ENCODE measurements around the gene EXOC3. TPM values are rescaled to one million over a fixed set of nuclear protein-coding genes. Genes with fewer than 3 reads are reported as not detected.

Gene EXOC3
- total RNA-seq, 1 donor from 2014 or later: 19.2 TPM

DNA sequence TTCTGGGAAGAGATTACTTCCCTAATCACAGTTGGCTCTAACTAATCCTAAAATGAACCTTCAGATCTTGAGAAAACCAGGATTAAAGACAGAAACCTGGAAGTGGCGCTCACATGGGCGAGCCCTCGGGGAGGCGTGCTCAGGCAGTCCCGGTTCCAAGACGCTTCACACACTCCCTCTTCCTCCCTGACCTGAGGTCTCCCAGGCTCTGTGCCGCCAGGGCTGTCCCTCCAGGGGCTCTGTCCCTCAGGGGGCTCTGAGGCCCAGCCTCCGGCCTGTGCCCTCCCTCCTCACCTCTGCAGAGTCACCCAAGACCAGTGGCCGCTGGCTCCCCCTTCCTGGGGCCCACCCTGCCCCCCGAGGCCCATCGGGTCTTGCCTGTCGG, 71.1 kb downstream of the EXOC3 start:
- Mint-ChIP-seq H3K27ac (no peak overlapping the region), H3K4me3 (no peak overlapping the region), H3K27me3 (ENCODE audit: insufficient read depth, low read depth) (peaks cover 26% of the 10 kb centered on the region), H3K4me1 (peaks cover 15% of the 10 kb centered on the region), H3K9me3 (no peaks in the 10 kb centered on the region), H3K36me3 (no peaks in the 10 kb centered on the region)
- H3K27me3 ChIP-seq: peaks cover 65% of the 10 kb centered on the region
- H3K9me3 ChIP-seq (ENCODE audit: low read depth): no peaks in the 10 kb centered on the region
- H3K79me2 ChIP-seq (ENCODE audit: low read depth): no peaks in the 10 kb centered on the region
- no peak overlapping the region for H3K27ac ChIP-seq
- TF ChIP-seq, protein P1, sequence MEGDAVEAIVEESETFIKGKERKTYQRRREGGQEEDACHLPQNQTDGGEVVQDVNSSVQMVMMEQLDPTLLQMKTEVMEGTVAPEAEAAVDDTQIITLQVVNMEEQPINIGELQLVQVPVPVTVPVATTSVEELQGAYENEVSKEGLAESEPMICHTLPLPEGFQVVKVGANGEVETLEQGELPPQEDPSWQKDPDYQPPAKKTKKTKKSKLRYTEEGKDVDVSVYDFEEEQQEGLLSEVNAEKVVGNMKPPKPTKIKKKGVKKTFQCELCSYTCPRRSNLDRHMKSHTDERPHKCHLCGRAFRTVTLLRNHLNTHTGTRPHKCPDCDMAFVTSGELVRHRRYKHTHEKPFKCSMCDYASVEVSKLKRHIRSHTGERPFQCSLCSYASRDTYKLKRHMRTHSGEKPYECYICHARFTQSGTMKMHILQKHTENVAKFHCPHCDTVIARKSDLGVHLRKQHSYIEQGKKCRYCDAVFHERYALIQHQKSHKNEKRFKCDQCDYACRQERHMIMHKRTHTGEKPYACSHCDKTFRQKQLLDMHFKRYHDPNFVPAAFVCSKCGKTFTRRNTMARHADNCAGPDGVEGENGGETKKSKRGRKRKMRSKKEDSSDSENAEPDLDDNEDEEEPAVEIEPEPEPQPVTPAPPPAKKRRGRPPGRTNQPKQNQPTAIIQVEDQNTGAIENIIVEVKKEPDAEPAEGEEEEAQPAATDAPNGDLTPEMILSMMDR (IDR thresholded peaks at IDR 0.05): no peak
- TF ChIP-seq EZH2phosphoT487 (IDR thresholded peaks at IDR 0.05) (no peak), EZH2 (IDR thresholded peaks at IDR 0.05) (no peak)
- H3K4me3 ChIP-seq: no peak overlapping the region
- no peak overlapping the region for H2AFZ ChIP-seq (replicated peaks)
- no peak overlapping the region for H3K4me2 ChIP-seq
- peaks cover 11% of the 10 kb centered on the region for H3K4me1 ChIP-seq
- no peak overlapping the region for H3K9ac ChIP-seq
- H3F3A ChIP-seq (ENCODE audit: low read depth): peaks cover 5% of the 10 kb centered on the region
- H4K20me1 ChIP-seq (ENCODE audit: low read depth): no peaks in the 10 kb centered on the region
- no peaks in the 10 kb centered on the region for H3K36me3 ChIP-seq
- DNase-seq (ENCODE audit: low spot score): no peak

DNA sequence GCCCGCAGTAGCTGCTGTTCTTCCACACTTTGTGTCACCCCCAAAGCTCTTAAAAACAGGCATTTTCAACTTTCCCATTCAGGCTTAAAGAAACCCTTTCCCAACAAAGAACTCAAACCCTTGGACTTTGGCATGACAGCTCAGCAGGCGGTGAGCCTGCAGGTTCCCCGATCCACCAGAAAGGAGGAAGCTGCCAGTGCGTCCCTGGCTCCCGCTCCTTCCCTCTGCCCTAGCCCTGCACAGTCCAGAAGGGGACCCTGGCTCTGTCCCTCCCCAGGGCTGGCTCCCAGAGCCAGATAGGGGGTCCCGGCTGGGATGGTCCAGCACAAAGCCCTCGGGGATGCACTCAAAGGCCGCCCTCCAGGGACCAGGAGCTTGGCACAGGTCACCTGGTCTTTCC, 71.7 kb downstream of the EXOC3 start:
- Mint-ChIP-seq H3K4me1 (peaks cover 15% of the 10 kb centered on the region), H3K27me3 (ENCODE audit: insufficient read depth, low read depth) (peaks cover 28% of the 10 kb centered on the region), H3K27ac (no peak overlapping the region), H3K4me3 (peak overlapping the region; percentile 21), H3K9me3 (no peaks in the 10 kb centered on the region), H3K36me3 (no peaks in the 10 kb centered on the region)
- H3K9ac ChIP-seq: no peak overlapping the region
- no peak overlapping the region for H3K4me2 ChIP-seq
- no peak overlapping the region for H3K27ac ChIP-seq
- peaks cover 5% of the 10 kb centered on the region for H3F3A ChIP-seq (ENCODE audit: low read depth)
- H4K20me1 ChIP-seq (ENCODE audit: low read depth): no peaks in the 10 kb centered on the region
- DNase-seq (ENCODE audit: low spot score): no peak
- no peaks in the 10 kb centered on the region for H3K36me3 ChIP-seq
- TF ChIP-seq EZH2 (IDR thresholded peaks at IDR 0.05): no peak
- TF ChIP-seq EZH2phosphoT487 (IDR thresholded peaks at IDR 0.05): no peak
- TF ChIP-seq, protein P1 (IDR thresholded peaks at IDR 0.05): no peak
- H3K4me1 ChIP-seq: peaks cover 11% of the 10 kb centered on the region
- no peaks in the 10 kb centered on the region for H3K79me2 ChIP-seq (ENCODE audit: low read depth)
- H3K9me3 ChIP-seq (ENCODE audit: low read depth): no peaks in the 10 kb centered on the region
- H3K4me3 ChIP-seq: no peak overlapping the region
- peaks cover 70% of the 10 kb centered on the region for H3K27me3 ChIP-seq
- H2AFZ ChIP-seq (replicated peaks): no peak overlapping the region

DNA sequence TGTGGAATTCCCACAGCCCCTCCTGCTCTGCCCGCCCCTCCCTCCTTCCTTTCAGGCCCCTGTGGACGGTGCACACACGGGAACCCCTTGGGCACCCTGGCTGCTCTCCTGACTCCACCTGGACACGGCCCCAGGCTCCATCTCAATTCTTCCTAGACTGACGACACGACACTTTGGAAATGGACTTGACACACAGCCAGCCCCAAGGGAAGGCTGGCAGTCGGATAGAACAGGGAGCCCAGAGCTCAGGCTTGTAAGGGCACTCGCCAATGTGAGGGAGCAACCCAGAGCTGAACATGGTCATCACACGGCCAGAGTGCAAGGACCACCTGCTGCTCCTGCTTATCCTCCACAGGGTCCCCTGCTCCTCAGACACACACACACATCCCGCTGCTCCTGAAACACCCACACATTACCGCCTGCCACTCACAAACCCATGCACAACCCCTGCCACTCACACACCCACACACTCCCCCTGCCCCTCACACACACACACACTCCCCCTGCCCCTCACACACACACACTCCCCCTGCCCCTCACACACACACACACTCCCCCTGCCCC, 72.4 kb downstream of the EXOC3 start:
- no peak for TF ChIP-seq EZH2 (IDR thresholded peaks at IDR 0.05)
- no peak for TF ChIP-seq EZH2phosphoT487 (IDR thresholded peaks at IDR 0.05)
- TF ChIP-seq, protein P1 (IDR thresholded peaks at IDR 0.05): no peak
- no peak for DNase-seq (ENCODE audit: low spot score)
- Histone ChIP-seq H3F3A (ENCODE audit: low read depth) (peaks cover 5% of the 10 kb centered on the region), H3K9me3 (ENCODE audit: low read depth) (no peaks in the 10 kb centered on the region), H4K20me1 (ENCODE audit: low read depth) (no peaks in the 10 kb centered on the region), H3K9ac (no peak overlapping the region), H3K36me3 (no peaks in the 10 kb centered on the region), H3K27me3 (peaks cover 74% of the 10 kb centered on the region), H3K4me2 (no peak overlapping the region), H3K79me2 (ENCODE audit: low read depth) (no peaks in the 10 kb centered on the region), H3K4me3 (no peak overlapping the region), H3K27ac (no peak overlapping the region), H2AFZ (replicated peaks) (no peak overlapping the region), H3K4me1 (peaks cover 11% of the 10 kb centered on the region)
- Mint-ChIP-seq H3K36me3 (no peaks in the 10 kb centered on the region), H3K9me3 (no peaks in the 10 kb centered on the region), H3K4me3 (no peak overlapping the region), H3K27ac (peak overlapping the region; percentile 29), H3K4me1 (peaks cover 15% of the 10 kb centered on the region), H3K27me3 (ENCODE audit: insufficient read depth, low read depth) (peaks cover 33% of the 10 kb centered on the region)

Measured in neural progenitor cell (in vitro differentiated cells).